NCI-H1694 treated with DMSO at 0.1 percent for 48 hours (cell line): Measurements from ENCODE around the gene DTX3.
A peak's percentile ranks its signal among the peaks of the same experiment; 100 is the strongest.
"Not testable (repeated sequence)": the region's sequence is repeated elsewhere in the genome, so short reads cannot be mapped to it uniquely, and the experiment has no call there.

Experiments
- DNase-seq: peaks from one replicate; lab custom pipeline; 2025; lab: John Stamatoyannopoulos, UW

DTX3 gene

DNA sequence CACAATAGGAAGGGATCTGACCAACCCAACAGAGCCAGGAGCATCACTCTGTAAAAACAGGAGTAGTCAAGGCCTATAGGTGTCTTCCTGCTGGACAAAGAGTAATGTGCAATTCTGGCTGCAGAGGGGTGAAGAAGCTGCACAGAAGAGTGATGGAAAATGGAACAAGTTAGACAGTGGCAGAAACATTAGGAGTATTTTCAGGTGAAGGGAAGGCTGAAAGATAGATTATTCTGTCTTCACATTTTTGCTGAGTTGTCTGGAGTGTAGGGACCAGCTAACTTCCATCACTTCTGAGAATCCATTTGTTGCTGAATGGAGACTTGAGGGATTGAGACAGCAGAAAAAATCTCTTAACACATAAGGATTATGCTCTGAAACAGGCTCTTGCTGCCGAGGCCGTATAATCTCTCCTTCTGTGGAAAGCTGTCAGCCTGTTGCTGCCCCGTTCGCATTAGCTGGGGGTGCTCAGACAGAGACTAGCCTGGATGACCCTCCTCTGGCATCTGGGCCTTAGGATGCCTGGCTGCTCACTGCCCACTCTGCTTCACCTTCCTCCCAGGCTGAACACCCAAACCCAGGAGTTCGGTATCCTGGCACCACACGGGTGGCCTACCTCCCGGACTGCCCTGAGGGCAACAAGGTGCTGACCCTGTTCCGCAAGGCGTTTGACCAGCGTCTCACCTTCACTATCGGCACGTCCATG is 3.5 kb downstream of the DTX3 start:
- DNase-seq, result no peak

DNA sequence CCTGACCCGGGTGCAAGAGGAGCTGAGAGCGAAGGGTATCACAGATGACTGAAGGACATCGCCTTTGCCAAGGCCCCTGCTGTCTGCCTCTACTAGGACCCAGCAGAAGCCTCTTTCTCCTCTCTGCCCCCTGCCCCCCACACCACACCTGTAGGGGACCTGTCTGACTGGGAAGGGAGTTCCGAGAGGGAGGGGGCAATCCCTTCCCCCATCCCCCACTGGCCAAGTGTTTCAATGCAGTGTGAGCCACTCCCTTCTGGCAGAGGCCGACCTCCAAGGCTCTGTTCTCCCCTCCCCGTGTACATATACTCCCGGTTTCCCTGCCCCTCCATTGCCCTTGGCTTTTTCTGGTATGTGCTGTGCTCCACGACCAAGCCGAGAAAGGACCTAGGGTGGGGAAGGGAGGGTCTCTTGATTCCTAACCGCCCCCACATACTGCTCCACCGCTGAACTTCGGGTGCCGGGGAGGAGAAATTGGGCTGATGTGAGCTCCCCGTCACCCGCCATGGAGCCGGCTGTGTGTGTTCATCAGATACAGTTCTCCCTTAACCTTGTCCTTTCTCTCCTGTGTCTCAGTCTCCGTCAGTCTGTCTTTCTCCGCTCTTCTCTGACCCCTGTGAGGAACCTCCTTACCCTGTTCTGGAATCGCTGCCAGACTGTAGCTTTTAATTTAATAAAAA is 4.6 kb downstream of the DTX3 start:
- no peak for DNase-seq

GRCh38 chr12:57609781-57610553 is 5.3 kb downstream of the DTX3 start:
- DNase-seq, result no peak

GRCh38 chr12:57610554-57611107 is 6.0 kb downstream of the DTX3 start:
- DNase-seq, result no peak

DNA sequence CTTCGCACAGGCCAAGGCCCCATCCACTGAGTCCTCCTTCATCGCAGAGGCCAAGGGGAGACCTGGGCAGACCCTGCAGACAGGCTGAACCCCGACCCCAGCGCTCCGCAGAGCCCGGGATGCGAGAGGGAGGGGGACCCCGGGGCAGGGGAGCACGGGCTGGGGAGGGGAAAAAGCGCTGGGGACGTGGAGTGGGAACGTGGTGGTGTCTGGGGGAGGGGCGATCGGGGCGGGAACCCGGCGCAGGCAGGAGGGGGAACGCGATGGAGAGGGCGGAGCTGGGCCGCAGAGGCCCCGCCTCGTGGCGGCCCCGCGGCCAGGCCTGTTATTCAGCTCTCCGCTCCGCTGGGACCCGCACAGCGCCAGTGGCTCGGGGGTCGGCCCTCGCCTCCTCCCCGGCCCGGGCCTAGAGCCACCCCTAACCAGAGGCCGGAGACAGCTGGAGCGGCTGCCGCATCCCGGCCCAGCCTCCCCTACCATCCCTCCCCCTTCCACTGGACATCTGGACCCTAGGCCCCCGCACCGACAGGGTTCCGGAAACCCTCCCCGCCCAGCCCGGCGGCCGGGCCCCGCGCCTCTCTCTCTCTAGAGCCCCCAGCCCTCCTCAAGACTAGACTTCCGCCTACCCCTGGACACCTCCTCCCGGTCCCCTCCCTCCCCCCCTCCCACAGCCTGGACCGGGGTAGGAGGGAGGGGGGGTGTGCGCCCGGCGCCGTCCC is 6.6 kb downstream of the DTX3 start, which contains the start of gene ARHGEF25:
Gene ARHGEF25, plus strand, starts transcription at position 328 of the 719 bp plus-strand sequence. CDS start 460 bp downstream, outside the sequence.
- peak; percentile 25 for DNase-seq

DNA sequence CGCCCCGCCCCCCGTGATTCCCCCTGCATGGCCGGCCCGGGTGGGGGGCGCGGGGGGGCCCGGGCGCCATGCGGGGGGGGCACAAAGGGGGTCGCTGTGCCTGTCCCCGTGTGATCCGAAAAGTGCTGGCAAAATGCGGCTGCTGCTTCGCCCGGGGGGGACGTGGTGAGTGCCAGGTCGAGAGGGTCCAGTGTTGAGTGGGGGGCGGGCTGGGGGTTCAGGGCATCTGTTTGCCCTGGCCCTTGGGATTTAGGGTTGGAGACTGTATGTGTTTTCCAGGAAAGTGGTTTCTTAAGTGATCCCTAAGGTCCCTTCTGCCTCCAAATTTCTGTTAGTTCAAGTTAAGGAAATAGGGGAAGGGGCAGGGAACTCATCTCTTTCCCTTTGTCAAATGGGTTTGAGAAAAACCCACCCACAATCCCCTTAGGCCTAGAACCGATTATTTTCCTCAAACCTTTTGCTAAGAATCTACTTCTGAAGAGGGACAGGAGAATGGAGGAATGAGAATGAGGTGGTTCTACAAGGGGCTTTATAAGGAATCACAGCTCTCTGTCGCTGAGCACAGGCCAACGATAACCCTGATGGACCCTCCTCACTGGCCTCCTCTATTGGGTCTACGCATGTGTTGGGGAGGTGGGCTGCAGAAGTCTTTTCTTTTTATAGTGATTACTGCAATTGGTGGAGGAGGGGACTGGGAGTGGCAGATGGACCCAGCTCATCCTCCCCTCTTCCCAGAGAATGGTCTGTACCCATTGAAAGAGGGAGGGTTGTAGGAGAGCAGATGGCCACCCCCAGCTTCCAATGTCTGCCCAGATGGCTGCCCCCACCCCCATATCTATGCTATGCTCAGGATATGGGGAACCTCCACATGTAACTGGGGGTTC is 7.4 kb downstream of the DTX3 start:
- peak; percentile 83 for DNase-seq

DNA sequence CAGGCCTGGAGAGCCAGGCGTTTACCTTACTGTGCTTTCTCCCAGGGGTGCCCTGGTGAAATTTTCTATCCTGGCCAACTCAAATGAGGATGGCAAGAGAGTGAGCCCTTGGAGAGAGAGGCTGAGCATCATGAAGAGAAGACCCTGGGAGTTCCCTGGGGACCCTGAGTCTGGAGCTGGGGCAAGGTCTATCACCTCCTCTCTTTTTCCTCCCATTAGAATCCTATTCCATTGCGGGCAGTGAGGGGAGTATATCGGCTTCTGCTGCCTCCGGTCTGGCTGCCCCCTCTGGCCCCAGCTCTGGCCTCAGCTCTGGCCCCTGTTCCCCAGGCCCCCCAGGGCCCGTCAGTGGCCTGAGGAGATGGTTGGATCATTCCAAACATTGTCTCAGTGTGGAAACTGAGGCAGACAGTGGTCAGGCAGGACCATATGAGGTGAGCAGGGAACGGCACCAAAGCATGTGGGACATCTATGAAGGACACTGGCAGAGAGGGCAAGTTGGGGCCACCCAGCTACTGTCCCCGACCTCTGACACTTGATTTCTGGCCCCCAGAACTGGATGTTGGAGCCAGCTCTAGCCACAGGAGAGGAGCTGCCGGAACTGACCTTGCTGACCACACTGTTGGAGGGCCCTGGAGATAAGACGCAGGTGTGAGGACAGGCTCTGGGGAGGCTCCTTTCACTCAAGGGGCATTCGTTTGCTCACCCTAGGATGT is 8.2 kb downstream of the DTX3 start:
- DNase-seq, result no peak

DNA sequence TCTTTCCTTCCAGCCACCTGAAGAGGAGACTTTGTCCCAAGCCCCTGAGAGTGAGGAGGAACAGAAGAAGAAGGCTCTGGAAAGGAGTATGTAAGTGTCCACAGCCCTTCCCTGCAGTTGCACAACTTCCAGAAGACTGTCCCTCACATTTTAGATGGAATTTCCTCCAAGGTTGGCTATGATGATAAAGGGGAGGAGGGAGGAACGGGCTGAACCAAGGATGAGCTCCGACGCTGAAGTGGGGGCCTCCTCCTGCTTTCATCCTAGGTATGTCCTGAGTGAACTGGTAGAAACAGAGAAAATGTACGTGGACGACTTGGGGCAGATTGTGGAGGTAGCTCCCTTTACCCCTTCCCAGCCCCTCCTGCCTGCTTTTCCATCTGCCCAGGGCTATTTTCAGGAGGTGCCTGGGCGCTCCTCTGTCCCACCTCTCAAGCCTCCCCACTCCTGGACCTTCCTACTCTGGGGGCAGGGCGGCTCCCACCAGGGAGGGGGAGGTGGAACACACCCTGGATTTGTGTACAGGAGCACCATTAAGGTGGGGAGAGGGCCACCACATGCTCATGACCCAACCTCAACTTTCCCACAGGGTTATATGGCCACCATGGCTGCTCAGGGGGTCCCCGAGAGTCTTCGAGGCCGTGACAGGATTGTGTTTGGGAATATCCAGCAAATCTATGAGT is 8.9 kb downstream of the DTX3 start:
- DNase-seq, result no peak

DNA sequence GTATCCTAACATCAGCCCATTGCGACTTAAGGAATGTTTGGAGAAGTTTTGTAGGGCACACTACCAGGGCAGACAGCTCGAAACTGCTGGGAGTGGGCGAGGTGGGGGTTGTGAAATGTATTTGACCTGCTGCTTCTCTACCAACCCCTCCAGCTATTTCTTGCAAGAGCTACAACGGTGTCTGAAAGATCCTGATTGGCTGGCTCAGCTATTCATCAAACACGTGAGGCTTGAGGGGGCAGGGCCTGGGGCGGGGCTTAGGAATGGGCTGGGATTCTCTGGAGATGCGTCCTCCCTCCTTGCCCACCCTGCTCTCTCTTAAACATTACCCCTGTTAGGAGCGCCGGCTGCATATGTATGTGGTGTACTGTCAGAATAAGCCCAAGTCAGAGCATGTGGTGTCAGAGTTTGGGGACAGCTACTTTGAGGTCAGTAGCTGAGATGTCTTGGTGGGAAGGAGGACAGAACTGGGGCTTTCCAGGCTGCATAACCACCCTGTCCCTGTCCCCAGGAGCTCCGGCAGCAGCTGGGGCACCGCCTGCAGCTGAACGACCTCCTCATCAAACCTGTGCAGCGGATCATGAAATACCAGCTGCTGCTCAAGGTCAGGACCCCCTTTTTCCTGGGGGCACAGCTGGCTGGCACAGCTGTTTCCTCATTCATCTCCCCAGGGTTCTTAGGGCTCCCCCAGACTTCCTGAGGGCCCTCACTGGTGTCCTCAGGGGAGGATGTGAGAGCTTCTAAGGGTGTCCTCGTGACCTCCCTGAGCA is 9.7 kb downstream of the DTX3 start:
- DNase-seq, result no peak

- no peak for DNase-seq
Observed at GRCh38 chr12:57614948-57615500, 10.4 kb downstream of the DTX3 start.

DNA sequence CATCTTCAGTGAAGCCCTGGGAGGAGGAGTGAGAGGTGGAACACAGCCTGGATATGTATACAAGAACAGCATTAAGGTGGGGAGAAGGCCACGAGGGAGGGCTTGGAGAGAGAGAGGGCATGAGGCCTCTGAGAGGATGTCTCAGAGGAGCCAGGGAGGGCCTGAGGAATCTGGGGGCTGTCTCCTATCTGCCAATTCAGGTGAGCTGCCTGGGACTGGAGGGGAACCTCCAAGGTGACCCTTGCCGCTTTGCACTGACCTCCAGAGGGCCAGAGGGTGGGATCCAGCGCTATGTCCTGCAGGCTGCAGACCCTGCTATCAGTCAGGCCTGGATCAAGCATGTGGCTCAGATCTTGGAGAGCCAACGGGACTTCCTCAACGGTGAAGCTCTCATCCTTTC is 11.0 kb downstream of the DTX3 start:
- DNase-seq, result no peak

- DNase-seq, result no peak
Observed at GRCh38 chr12:57616383-57617101, 11.9 kb downstream of the DTX3 start.

GRCh38 chr12:57617942-57618341 is 13.3 kb downstream of the DTX3 start:
- no peak for DNase-seq

DNA sequence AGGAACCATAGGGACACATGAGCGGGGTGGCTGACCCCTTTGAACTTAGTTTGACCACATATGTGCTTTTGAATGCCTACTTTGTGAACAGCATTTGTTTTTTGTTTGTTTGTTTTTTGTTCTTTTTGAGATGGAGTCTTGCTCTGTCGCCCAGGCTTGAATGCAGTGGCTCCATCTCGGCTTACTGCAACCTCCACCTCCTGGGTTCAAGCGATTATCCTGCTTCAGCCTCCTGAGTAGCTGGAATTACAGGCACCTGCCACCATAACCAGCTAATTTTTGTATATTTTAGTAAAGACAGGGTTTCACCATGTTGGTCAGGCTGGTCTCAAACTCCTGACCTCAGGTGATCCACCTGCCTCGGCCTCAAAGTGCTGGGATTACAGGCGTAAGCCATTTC is 13.8 kb downstream of the DTX3 start:
- DNase-seq, result not testable (repeated sequence)

- DNase-seq, result no peak
Observed at GRCh38 chr12:57618966-57619433, 14.4 kb downstream of the DTX3 start.

DNA sequence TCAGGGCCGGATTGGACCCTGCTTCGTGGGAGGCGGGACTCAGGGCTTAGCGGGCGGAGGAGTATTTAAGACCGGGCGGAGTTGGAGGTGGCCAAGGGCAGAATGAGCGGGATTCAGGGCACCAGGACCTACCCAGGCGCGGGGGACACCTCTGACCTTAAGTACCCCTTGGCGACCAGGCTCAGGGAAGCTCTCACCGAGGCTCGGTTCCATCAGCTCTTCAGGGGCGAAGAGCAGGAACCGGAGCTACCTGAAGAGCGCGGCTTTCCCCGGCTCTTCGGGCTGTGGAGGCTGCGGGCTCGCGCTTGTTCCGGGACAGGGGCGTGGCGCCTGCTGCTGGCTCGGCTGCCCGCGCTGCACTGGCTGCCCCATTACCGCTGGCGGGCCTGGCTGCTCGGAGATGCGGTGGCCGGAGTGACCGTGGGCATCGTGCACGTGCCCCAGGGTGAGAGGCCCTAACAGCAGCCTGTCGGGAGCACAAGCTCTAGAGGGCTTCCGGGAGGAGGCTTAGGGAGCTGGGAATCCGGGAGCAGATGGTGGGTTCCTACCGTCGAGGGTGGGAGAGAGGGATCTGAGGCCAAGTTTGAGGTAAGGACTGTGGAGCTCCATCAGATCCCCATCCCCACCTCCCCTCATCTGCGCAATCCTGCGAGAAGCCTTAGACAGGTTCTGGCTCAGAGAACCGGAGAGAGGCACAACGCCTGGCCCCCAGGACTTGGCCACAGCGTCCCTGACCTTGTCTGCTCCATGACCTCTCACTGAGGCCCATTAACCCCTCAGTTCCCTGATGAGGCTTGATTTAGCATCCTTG is 15.0 kb downstream of the DTX3 start:
- DNase-seq, result no peak
